HG02938 (cell line): ENCODE data around the gene SVEP1.

Experiments
- ATAC-seq: cut with Tn5 transposase; IDR thresholded peaks from one replicate; pipeline ENCODE4 v1.9.1; 2021; ENCODE audit warnings: mild to moderate bottlenecking, moderate library complexity; ENCODE audit not compliant: unreplicated experiment

SVEP1 gene

GRCh38 chr9:110528645-110529044, 50.9 kb downstream of the SVEP1 start:
- ATAC-seq: no peak

DNA sequence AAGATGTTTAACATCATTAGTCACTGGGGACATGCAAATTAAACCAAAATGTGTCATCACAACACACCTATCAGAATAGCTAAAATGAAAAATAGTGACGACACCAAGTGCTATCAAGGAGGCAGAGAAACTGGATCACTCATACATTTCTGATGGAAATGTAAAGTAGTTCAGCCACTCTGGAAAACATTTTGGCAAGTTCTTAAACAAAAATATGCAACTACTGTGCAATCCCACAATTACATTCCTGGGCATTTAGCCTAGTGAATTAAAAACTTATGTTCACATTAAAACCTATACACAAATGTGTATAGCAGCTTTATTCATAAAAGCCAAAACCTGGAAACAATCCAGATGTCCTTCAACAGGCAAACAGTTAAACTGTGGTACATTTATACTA, 53.1 kb downstream of the SVEP1 start:
- ATAC-seq: no peak

DNA sequence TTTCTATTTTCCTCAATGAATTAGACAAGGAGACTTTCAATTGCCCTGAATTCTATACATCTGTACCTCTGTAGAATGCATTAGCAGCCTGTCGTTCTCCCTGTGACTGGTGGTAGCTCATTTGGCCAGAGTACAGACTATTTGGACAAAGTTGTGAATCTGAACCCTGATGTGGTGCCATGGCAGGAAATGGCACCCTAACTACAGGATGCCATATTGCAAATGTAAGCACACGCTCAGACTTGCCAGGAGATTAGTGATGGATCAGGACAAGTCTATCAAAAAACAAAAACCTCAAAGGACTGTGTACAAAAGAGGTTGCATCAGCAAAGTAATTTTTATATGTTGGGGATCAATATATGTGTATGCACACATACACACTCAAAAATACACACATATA, 58.3 kb downstream of the SVEP1 start:
- no peak for ATAC-seq

DNA sequence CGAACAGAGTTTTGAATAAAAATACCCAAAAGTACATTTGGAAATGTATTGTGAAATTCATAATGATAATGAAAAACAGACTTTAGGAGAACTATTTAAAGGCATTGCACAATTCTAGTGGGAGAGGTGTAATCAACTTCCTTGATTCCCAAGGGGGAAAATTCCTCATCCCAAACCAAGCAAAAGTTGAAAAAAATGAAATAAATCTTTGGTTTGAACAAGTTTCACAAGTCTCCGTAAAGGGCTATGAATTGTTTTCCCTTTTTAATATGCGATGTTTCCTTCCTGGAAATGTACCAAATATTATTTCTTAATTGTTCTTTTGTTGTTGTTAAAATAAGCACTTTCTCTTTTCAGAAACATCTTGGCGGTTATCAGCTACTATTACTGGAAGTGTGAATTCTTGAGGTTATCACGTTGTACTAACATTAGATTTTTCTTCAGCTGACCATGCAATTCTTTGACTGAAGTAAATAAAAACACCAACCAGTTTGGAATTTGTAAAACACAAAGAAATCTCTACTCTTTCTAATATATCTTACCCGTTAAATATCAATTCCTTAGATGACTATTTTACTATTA, 59.3 kb downstream of the SVEP1 start:
- no peak for ATAC-seq

GRCh38 chr9:110517483-110517882, 62.1 kb downstream of the SVEP1 start:
- ATAC-seq: no peak

DNA sequence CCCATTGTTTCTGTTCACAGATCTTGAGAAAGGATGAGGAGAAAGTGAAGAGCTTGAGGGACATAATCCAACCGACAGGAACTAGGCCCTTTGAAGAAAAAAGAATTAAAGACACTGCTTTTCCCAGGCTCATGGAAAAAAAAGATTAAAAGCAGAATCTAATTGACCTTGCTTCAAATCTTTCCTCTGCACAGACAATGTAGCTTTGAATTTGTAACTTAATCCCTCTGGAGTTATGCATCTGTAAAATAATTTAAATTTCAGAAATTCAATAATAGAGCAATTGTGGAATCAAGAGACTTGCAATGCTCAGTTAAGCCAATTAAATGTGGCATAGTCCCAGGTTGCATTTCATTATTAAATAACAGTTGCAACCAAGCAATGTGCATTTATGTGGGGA, 64.6 kb downstream of the SVEP1 start:
- no peak for ATAC-seq

- no peak for ATAC-seq
Observed at GRCh38 chr9:110512817-110513216, 66.7 kb downstream of the SVEP1 start.

- ATAC-seq: no peak
Observed at GRCh38 chr9:110509792-110510191, 69.7 kb downstream of the SVEP1 start.

- no peak for ATAC-seq
Observed at GRCh38 chr9:110502842-110503241, 76.7 kb downstream of the SVEP1 start.

GRCh38 chr9:110499608-110500007, 79.9 kb downstream of the SVEP1 start:
- ATAC-seq: no peak

DNA sequence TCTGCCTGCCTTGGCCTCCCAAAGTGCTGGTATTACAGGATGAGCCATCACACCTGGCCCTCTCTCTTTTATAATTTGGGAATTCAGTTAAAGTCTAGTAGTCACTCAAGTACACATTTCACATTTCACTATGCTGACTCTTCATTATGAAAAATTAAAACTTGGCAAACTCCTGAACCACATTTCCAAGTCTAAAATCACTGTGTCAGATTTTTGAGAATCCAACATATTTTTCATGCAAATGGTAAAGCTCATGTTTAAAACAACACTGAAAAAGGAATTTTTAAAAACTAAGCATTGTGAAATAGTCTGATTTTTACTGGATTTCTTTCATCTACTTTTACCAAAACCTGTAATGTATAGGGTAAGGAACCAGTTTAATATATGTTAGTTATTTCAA, 92.3 kb downstream of the SVEP1 start:
- ATAC-seq: no peak

GRCh38 chr9:110486218-110486617, 93.3 kb downstream of the SVEP1 start:
- no peak for ATAC-seq

DNA sequence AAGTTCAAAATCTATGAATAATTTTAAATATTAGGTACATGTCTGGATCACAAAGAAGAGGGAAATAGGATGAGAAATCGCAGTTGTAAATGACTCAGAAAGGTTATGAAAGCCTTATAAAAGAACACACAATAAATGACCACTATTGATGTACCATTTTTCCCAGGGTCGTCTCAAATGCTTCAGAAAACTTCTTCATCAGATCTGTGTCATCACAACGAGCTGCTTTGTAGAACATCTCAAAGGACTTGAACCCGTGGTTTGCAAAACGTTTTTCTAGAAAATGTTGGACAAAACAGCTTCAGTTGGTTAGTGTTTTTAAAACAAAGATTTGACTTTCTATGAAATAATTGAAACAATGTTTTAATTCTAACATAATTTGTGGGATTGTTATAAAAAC, 100.1 kb downstream of the SVEP1 start:
- no peak for ATAC-seq

- ATAC-seq: no peak
Observed at GRCh38 chr9:110476251-110476650, 103.3 kb downstream of the SVEP1 start.

DNA sequence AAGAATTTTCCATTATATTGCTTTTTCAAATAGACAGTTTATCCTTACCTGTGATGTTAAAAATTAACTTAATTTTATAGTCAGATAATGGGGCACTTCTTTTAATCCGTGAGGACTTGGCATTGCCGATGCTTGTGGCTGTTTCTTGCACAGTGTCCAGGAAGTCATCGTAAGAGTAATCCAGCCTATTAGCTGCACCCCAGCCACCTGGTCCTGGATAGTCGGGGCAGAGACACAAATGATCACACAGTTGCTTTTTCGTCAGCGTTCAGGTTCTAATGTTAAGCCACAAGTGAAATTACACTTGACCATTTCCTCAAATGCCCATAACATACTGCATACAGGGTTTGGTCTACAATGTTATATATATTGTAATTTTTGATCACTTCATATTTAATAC, 107.4 kb downstream of the SVEP1 start:
- ATAC-seq: no peak

GRCh38 chr9:110468950-110469349, 110.6 kb downstream of the SVEP1 start:
- no peak for ATAC-seq

GRCh38 chr9:110465190-110465589, 114.4 kb downstream of the SVEP1 start:
- ATAC-seq: no peak

- no peak for ATAC-seq
Observed at GRCh38 chr9:110464321-110464720, 115.2 kb downstream of the SVEP1 start.

GRCh38 chr9:110463499-110463898, 116.0 kb downstream of the SVEP1 start:
- ATAC-seq: no peak

DNA sequence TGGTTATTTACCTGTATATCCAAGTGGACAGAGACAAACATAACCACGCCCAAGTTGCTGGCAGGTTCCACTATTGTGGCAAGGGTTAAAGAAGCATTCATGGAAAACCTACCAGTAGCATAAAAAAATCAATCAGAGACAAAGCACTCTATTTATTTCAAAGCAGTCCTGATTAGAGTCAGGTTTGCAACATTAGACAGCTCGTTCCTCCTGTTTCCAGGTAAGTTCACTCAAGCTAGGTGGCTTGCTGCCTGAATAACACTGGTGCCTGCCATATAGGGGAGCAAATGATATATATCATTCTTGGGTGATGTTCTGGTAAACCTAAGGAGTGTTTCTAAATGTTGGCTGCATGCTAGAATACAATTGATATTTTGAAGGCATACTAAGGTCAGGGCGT, 122.3 kb downstream of the SVEP1 start:
- no peak for ATAC-seq

DNA sequence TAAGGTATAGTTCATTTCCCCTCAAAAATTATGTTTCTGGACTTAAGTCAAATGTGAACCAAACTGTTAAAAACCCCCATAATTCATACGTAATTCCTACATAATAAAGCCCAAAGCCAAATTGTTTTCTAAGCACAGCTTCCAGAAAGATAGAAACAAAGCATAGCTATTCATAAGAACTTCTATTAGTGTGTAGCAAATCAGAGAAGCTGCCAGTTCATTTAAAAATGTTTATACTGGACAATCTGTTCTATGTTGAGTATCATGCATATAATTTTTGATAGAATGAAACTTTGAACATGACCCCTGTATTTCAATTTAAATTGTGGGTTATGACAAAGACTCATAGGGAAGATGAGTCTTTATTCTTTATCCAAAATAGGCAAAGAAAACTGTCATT, 122.9 kb downstream of the SVEP1 start:
- no peak for ATAC-seq

DNA sequence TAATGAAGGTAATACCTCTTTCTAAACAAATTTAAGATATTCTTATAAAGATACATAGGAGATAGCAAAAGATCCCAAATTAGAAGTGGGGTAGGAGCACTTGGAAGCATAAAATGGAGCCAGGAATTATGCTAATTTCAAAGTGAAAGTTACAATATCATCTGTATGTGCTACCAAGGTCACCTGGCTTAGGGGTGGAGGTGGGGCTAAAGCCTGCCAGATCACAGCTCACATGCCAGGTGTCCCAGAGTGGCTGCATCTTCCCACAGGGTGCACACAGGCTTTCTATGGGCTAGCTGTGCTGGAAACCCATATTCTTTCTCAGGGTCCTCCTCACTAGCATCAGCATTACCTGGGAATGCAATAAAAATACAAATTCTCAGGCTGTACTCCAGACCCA, 123.7 kb downstream of the SVEP1 start:
- ATAC-seq: no peak

GRCh38 chr9:110452227-110452801, 127.2 kb downstream of the SVEP1 start:
- no peak for ATAC-seq
